GM23248 (cell line): Measurements from ENCODE around the gene RAPGEF3. TPM values are rescaled to one million over a fixed set of nuclear protein-coding genes. Genes with fewer than 3 reads are reported as not detected.

Experiments used
- DNase-seq: peaks from one replicate; pipeline ENCODE4 v3.0.0-alpha.2; 2015
- H2AFZ ChIP-seq: fragments of 200-600 bp; sonication (generic); 2 replicates; pipeline ENCODE4 v1.6.1; 2016; ENCODE audit warnings: antibody characterized with exemption
- H3F3A ChIP-seq: fragments of 200-600 bp; sonication (generic); 2 replicates; pipeline ENCODE4 v1.6.1; 2016; ENCODE audit warnings: mild to moderate bottlenecking, antibody characterized with exemption, mixed run types; ENCODE audit not compliant: insufficient read depth
- H3K27ac ChIP-seq: fragments of 200-600 bp; sonication (generic); 2 replicates; pipeline ENCODE4 v1.5.1; 2016; ENCODE audit warnings: mild to moderate bottlenecking
- H3K27me3 ChIP-seq: fragments of 200-600 bp; sonication (generic); replicated peaks from 2 replicates; pipeline ENCODE4 v1.6.1; 2016; ENCODE audit warnings: mild to moderate bottlenecking; ENCODE audit not compliant: insufficient read depth
- H3K36me3 ChIP-seq: fragments of 200-600 bp; sonication (generic); 2 replicates; pipeline ENCODE4 v1.6.1; 2016; ENCODE audit warnings: low read depth, mild to moderate bottlenecking
- H3K4me1 ChIP-seq: fragments of 200-600 bp; sonication (generic); 2 replicates; pipeline ENCODE4 v1.6.1; 2016; ENCODE audit warnings: mild to moderate bottlenecking; ENCODE audit not compliant: insufficient read depth
- H3K4me2 ChIP-seq: fragments of 200-600 bp; sonication (generic); one replicate; pipeline ENCODE4 v1.6.1; 2016; ENCODE audit warnings: mild to moderate bottlenecking; ENCODE audit not compliant: unreplicated experiment
- H3K4me3 ChIP-seq: fragments of 200-600 bp; sonication (generic); 2 replicates; pipeline ENCODE4 v1.5.1; 2016; ENCODE audit warnings: mild to moderate bottlenecking
- H3K79me2 ChIP-seq: fragments of 200-600 bp; sonication (generic); 2 replicates; pipeline ENCODE4 v1.6.1; 2016; ENCODE audit warnings: mild to moderate bottlenecking; ENCODE audit not compliant: insufficient read depth
- H3K9ac ChIP-seq: fragments of 200-600 bp; sonication (generic); 2 replicates; pipeline ENCODE4 v1.6.1; 2016; ENCODE audit warnings: mild to moderate bottlenecking
- H3K9me2 ChIP-seq: fragments of 200-600 bp; sonication (generic); 2 replicates; pipeline ENCODE4 v1.6.1; 2016; ENCODE audit warnings: mixed run types, mild to moderate bottlenecking, moderate library complexity; ENCODE audit not compliant: insufficient read depth
- H3K9me3 ChIP-seq: fragments of 200-600 bp; sonication (generic); one replicate; pipeline ENCODE4 v1.6.1; 2017; ENCODE audit warnings: low read depth
- H4K20me1 ChIP-seq: fragments of 200-600 bp; sonication (generic); 2 replicates; pipeline ENCODE4 v1.6.0; 2016; ENCODE audit not compliant: insufficient read depth
- EZH2 ChIP-seq: fragments of 200-600 bp; sonication (generic); IDR thresholded peaks from 2 replicates; pipeline ENCODE4 v1.6.1; 2018; ENCODE audit warnings: antibody characterized with exemption, mild to moderate bottlenecking; ENCODE audit not compliant: insufficient read depth, poor library complexity, severe bottlenecking
- EZH2phosphoT487 ChIP-seq: fragments of 200-600 bp; sonication (generic); IDR thresholded peaks from 2 replicates; pipeline ENCODE4 v1.6.1; 2018; ENCODE audit warnings: antibody characterized with exemption, moderate library complexity, mild to moderate bottlenecking, low read depth; ENCODE audit not compliant: insufficient read depth
- WGBS, 2 experiments: methylation state at CpG; one replicate each; pipeline ENCODE4 v1.1.6; 2015 to 2017; ENCODE audit warnings: low lambda C conversion rate in 2 of 2, low coverage in 1 of 2; ENCODE audit errors: missing lambda C conversion rate in 2 of 2; 5-methylcytosine and 5-hydroxymethylcytosine counted together
- in situ Hi-C: fragments of 300-500 bp; cut with MboI; formaldehyde crosslinking; loops from 2 replicates; pipeline ENCODE4 v1.15.0; 2020
- polyA plus RNA-seq: library from polyadenylated mRNA; unstranded; fragments of >200 nt; fragmentation: Nextera tagmentation; extraction: Ambion mirVana; gene quantifications from 2 replicates; pipeline ENCODE4 v1.2.1, GENCODE V29; 2016
- total RNA-seq: library from RNA; depleted of rRNA; stranded (reverse); fragments of >200 nt; shearing (Covaris generic); gene quantifications from 2 replicates; pipeline ENCODE4 v1.2.3, GENCODE V29; 2014

RAPGEF3 gene
- total and polyA plus RNA-seq, 2 experiments from 2014 or later: 1.4 to 3.7 TPM

GRCh38 chr12:47752552-47752951 lies 6.1 kb downstream of the RAPGEF3 start:
- TF ChIP-seq EZH2phosphoT487 (no peak), EZH2 (no peak)
- peaks cover 27% of the 10 kb centered on the region for H3K4me1 ChIP-seq
- H3K36me3 ChIP-seq: no peaks in the 10 kb centered on the region
- H3K27me3 ChIP-seq: no peaks in the 10 kb centered on the region
- peaks cover 23% of the 10 kb centered on the region for H3F3A ChIP-seq
- DNase-seq: peak; percentile 97
- peak overlapping the region; percentile 59 for H3K9ac ChIP-seq
- H3K4me3 ChIP-seq: no peak overlapping the region
- peak overlapping the region; percentile 52 for H3K4me2 ChIP-seq
- no peaks in the 10 kb centered on the region for H3K9me2 ChIP-seq
- no peaks in the 10 kb centered on the region for H4K20me1 ChIP-seq
- no peaks in the 10 kb centered on the region for H3K9me3 ChIP-seq
- in situ Hi-C loops: no loop called here
- peak overlapping the region; percentile 58; the same call in 1 of the 2 replicates for H2AFZ ChIP-seq
- H3K79me2 ChIP-seq: no peaks in the 10 kb centered on the region
- peak overlapping the region; percentile 83 for H3K27ac ChIP-seq
- 6 to 10% methylated on average over 7 of the region's 7 CpGs for WGBS, 2 experiments

- no peaks in the 10 kb centered on the region for H3K9me2 ChIP-seq
- H3K4me2 ChIP-seq: peak overlapping the region; percentile 13
- peaks cover 23% of the 10 kb centered on the region for H3F3A ChIP-seq
- peaks cover 27% of the 10 kb centered on the region for H3K4me1 ChIP-seq
- no peak overlapping the region for H2AFZ ChIP-seq
- H3K36me3 ChIP-seq: no peaks in the 10 kb centered on the region
- H3K4me3 ChIP-seq: no peak overlapping the region
- H3K9ac ChIP-seq: peak overlapping the region; percentile 10; the same call in 1 of the 2 replicates
- H3K27ac ChIP-seq: peak overlapping the region; percentile 83
- in situ Hi-C loops: no loop called here
- no peaks in the 10 kb centered on the region for H3K79me2 ChIP-seq
- WGBS, 2 experiments: 62 to 64% methylated on average over 4 of the region's 4 CpGs
- DNase-seq: no peak
- H3K9me3 ChIP-seq: no peaks in the 10 kb centered on the region
- H4K20me1 ChIP-seq: no peaks in the 10 kb centered on the region
- H3K27me3 ChIP-seq: no peaks in the 10 kb centered on the region
- TF ChIP-seq EZH2phosphoT487 (no peak), EZH2 (no peak)
Measured at GRCh38 chr12:47752121-47752520, 6.6 kb downstream of the RAPGEF3 start.

- Histone ChIP-seq H3K79me2 (no peaks in the 10 kb centered on the region), H3K4me3 (no peak overlapping the region), H3K27me3 (no peaks in the 10 kb centered on the region), H3K4me2 (no peak overlapping the region), H3K9ac (no peak overlapping the region), H4K20me1 (no peaks in the 10 kb centered on the region), H3K36me3 (no peaks in the 10 kb centered on the region), H3K9me3 (no peaks in the 10 kb centered on the region), H3F3A (peaks cover 23% of the 10 kb centered on the region), H3K9me2 (no peaks in the 10 kb centered on the region), H3K27ac (no peak overlapping the region), H3K4me1 (peaks cover 27% of the 10 kb centered on the region), H2AFZ (no peak overlapping the region)
- no peak for TF ChIP-seq EZH2phosphoT487
- TF ChIP-seq EZH2: no peak
- no peak for DNase-seq
- WGBS, 2 experiments: 88 to 89% methylated on average over 9 of the region's 9 CpGs
- in situ Hi-C loops: no loop called here
Measured at GRCh38 chr12:47751561-47751960, 7.1 kb downstream of the RAPGEF3 start.

GRCh38 chr12:47750916-47751470 lies 7.7 kb downstream of the RAPGEF3 start:
- WGBS, 2 experiments: 92 to 93% methylated on average over 18 to 19 of the region's 19 CpGs

More at GRCh38 chr12:47750916-47751470, 7.7 kb downstream of the RAPGEF3 start:
- Histone ChIP-seq H3K4me2 (no peak overlapping the region), H4K20me1 (no peaks in the 10 kb centered on the region), H3F3A (peaks cover 23% of the 10 kb centered on the region), H3K36me3 (no peaks in the 10 kb centered on the region), H3K79me2 (no peaks in the 10 kb centered on the region), H3K9me3 (no peaks in the 10 kb centered on the region), H3K4me1 (peaks cover 27% of the 10 kb centered on the region), H3K9me2 (no peaks in the 10 kb centered on the region), H2AFZ (no peak overlapping the region), H3K9ac (no peak overlapping the region), H3K27me3 (no peaks in the 10 kb centered on the region), H3K4me3 (no peak overlapping the region), H3K27ac (no peak overlapping the region)
- in situ Hi-C loops: no loop called here
- TF ChIP-seq EZH2phosphoT487: no peak
- no peak for TF ChIP-seq EZH2
- no peak for DNase-seq
